Inflammatory macrophage treated with lipopolysaccharide for 4 hours (primary cell): ENCODE data around the gene ID2.

Experiments used
- DNase-seq: peaks from one replicate; pipeline ENCODE4 v3.0.0-alpha.2; 2020

ID2 gene

DNA sequence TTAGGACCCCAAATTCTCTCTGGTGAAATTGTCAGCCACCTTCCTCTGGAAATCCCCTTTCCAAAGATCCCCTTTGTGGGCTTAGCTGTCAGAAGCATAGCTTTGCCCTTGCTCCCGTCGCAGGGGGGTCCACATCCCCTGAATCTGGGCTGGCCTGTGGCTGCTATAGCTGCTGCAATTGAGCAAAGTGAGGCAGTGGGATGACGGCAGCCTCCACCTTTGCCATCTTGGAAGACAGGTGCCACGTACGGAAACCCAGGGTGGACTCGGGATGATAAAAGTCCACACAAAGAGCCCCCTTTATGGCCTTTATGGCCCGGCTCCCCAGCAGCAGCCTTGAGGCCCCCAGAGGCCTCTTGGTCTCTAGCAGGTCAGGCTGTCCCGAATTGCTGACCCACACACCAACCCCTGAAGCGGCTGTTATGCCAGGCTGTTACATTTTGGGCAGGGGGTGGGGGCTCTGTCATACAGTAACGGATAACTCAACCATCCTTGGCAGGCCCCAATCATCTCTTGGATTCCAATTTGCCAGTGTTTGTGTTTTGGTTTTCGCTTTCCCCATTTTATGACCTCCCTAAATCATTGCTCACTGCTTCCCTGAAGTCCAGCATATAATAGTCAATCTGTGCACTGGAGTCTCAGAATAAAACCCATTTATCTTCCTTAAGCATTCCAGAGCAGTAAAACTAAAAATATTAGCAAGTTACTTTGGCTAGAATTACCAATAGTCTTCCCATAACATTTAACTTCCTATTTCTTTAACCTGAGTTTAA, 33.2 kb upstream of the ID2 start:
- DNase-seq, result no peak

DNA sequence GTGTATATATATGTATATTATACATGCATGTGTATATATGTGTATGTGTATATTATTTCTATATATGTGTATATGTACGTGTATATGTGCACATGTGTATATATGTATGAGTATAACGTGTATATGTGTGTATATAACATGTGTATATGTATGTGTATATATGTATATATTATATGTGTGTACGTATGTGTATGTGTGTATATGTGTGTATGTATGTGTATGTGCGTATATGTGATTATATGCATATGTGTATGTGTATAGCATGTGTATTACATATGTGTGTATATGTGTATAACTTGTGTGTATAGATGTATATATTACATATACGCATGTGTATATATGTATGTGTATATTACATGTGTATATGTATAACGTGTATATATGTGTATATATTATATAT, 32.1 kb upstream of the ID2 start:
- DNase-seq, result no peak

DNA sequence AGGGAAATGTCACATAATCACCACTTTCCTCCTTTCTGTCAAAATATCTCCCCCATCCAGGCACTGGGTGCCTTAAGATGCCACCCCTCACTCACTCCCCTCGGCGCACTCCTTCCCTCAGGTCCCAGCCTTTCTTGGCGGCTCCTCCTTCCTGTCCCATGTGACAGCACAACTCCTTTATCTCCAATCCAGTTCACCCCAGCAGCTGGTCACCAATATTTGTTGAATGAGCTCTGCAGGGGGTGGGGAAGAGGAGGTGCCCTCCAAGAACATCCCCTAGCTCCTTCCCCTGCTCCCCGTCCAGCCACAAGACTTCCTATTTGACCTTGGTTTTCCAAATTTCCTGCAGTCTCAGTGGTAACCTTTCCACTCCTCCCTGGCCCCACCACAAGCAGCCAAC, 31.6 kb upstream of the ID2 start:
- no peak for DNase-seq

DNA sequence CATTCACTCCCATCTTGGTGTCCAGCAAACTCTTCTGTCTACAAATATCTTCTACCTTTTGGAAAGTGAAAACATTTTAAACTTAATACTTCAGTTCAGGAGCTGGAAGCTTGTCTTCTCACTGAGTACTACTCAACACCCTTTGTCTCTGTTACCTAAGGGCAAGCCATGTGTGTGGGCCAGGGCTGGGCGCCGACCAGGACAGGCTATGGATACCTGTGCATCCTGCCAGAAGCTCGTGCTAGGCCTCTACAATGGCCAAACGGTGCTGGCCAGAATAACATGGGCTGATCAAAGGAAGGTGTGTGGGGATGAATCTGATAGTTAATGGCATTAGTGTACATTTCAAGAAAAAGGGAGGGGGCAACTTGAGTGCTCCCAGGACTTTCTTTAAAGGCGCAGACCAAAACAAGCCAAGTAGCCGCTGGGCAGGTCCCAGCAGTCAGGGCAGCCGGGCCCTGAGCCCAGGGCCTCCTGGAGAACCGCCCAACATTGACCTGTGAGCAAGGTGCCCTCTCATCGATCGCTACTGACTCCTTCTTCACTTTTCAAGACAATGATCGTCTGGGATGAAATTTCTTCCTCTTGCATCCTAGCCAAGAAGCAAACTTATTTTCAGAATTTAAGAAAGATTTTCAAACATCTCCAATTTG, 29.0 kb upstream of the ID2 start:
- DNase-seq, result no peak

DNA sequence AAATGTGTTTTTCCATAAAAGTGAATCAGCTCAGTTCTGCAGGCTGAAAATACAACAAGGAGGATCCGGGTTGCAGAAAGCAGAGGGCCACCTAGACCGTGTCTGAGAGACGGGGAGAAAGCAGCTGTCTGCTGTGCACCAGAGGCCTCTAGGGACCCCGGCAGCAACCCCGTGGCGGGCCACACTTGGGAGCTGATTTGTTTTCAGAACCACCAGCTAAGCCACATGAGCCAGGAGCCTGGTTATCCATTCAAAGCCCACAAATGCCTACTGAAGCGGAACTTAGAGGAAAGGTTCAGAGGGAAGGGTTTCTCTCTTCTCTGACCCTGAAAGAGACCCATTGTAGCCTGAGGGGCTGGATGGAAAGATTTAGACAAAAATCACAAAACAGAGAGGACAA, 28.4 kb upstream of the ID2 start:
- no peak for DNase-seq

DNA sequence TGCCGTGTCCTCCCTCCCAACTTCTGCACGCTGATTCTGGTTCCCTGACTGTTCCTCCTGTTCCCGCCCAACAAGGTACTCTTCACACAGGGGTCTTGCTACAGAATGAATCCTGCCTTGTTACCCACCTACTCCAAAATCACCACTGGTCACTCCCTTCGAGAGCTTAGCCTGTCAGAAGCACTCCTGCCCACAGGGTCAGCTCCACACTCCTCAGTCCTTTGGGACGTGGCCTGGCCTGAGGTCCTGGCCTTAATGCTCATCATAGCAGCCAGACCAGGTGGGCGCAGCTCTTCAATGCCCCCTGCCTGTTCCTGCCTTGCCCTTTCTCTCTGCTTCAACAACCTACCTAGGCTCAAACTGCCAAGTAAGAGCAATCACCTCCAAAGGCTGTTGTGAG, 27.8 kb upstream of the ID2 start:
- DNase-seq, result no peak

DNA sequence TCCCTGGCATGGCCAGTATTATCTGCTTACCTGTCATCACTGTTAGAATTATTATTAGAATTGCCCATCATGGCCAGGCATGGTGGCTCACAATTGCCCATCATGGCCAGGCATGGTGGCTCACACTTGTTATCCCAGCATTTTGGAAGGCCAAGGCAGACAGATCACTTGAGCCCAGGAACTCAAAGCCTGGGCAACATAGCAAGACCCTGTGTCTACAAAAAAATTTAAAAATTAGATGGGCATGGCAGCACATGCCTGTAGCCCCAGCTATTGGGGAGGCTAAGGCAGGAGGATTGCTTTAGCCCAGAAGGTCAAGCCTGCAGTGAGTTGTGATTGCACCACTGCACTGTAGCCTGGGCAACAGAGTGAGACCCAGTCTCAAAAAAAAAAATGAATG, 27.4 kb upstream of the ID2 start:
- no peak for DNase-seq

DNA sequence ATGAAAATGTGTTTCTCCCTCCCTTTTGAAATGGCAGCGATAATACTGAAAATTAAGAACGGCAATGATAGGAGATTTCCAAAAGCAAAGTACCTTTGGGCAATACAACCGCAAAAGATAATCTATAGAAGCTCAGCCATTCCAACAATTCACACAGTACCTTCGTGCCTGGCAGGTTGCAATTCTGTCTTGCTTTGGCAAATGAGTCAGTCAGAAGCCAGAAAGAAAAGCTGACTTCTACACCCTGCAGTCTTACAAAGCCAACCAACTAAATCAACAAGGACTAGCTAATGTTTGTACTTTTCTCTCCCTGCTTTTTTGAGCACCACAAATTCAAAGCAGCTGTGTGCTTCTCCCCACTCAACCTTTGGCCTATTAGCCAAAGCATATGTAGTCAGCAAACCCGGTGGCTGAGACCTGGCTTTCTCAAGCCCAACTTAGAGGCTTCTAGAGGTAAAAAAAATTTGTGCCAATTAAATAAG, 25.7 kb upstream of the ID2 start:
- no peak for DNase-seq

DNA sequence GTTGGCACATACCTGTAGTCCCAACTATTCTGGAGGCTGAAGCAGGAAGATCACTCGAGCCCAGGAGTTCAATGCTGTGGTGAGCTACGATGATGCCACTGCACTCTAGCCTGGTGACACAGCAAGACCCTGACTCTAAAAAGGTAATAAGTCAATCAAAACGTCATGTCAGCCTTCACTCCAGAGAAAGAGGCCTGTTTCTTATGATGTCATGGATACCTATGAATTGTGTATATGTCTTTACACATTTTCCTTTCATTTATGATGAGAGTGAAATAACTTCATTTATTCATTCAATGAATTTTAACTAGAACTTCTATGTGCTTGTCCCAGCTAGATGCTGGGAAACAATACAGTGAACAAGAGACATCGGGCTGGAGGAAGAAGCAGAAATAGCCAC, 25.0 kb upstream of the ID2 start:
- no peak for DNase-seq

DNA sequence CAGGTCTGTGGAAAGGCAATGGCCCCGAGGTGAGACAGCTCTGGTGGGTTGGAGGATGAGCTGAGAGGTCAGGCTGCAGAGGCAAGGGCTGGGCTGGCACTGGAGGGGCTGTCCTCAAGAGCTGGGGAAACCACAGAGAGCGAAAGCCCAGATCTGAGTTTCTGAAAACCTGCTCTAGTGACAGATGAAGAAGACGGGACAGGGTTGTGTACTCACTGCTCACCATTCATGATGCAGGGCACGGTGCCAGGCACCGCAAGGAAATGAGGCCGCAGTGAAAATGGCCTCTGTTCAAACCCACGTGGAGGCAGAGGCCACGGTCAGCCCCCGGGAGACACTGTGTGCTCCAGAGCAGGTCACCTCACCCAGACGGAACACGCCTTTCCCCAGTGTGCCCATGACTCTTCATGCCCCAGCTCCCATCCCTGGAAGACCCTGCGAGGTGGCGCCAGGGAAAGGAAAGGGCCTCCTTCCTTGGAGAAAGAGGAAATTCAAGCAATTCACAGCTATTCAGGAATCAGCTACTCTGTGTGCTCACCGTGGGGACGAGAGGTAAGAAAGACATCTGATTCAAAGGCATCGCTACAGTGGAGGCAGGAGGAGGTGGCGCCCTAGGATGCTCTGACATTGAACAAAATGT, 24.3 kb upstream of the ID2 start:
- DNase-seq, result no peak

DNA sequence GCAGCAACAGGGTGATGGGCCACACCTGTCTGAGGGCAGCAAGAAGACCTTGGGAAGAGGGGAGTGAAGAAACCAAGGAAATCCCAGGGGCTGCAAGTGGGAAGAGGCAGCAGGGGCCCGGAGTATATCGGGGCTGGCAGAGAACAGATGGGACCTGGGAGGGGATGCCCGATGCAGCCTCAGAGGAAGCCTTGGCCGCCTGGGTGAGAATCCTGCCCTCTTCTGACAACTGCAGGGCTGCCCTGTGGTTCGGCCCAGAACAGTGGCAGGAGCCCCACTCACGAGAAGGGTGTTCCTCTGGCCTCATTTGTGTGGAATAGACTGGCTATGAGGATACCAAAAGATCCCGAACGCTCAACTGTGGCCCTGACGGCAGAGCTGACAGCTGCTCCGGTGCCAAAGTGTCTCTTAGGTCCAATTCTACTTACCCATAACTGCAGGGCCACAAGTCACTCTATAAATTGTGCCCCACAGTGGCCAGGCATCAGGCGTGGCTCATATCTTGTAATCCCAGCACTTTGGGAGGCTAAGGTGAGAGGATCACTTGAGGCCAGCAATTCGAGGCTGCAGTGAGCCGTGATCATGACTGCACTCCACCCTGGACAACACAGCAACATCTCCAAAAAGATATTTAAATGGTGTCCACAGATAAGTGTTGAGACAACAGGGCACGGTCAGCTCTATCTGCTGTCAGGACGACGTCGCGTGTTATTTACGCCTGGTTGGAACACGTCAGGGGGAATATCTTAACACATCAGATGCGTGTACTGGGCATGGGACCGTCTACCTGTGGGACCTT, 23.6 kb upstream of the ID2 start:
- DNase-seq, result no peak

DNA sequence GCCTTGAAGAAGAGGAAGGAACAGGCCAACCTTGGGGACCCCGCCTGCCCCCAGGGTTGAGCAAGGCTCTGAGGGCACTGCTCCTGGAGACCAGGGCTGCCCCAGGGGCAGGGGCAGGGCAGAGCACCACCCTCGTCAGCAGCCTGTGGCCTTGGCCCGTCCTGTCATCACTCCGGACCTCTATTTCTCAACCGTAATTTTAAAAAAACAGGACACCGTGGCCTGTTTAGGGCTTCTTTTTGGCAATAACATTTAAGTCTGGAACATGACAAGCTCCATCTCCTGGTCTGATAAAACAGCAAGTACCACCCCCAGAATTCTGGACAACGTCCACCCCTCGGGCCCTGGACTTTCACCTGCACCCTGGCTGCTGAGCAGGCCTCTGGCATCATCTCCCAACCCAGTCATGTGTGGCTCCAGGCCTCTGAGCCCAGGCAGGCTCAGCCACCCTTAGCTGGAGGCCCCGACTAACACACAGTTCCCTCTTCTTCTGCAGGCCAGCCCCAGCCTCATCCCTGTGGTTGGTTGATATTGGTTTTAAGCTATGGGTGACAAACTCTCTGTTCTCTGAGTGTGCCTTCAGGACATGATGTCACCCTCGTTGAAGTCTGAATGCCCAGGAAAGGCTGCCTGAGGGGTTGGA, 22.6 kb upstream of the ID2 start:
- DNase-seq, result peak; percentile 19

DNA sequence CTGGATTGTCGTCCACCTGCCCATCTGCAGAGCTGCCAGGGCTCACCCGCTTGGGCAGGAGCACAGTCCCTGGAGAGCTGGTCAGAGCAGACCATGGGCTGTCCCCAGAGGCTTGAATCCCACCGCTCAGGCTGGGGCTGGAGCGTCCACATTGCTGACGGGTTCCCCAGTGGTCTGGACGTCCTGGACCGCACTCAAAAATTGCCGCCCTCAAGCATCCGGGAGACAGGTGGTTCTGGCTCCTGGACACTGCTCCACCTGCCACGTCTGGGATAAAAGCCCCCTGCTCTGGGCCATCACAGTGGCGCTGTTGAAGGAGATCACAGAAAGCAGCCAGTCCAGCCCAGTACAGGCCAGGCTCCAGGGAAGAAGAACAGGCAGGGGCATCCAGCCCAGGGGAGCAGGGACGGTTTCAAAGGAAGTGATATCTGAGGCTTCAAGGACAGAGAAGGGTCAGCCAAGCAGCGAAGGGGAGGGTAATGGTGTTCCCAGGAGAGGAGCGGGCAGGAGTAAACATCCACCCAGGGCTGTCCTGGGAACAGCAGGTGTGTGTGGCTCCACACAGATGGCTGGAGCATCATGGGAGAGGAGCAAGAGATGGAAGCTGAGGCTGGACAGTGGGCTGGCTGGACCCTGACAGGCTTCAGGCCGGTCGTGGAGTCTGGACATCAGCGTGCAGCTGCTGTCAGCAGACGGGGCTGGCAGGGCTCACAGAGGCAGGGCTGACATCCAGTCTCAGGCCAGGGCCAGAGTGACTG, 21.9 kb upstream of the ID2 start:
- DNase-seq, result no peak

DNA sequence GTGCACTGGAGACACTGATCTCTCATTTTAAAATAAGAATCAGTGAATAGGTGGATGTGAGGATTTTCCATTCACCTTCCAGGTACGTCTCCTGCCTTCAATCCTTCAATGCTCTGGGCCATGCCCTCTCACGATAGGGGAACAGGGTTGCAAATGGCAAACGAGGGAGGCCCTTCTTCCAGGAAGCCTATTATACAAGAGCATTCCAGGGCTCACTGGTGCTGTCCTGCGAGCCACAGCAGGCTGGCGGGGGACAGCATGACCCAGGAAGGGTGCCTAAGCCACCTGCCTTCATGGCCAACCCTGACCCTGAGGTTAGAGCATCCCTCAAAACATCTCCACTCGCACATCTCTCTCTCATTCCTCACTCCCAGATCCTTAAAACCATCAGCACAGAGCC, 20.6 kb upstream of the ID2 start:
- DNase-seq, result no peak

DNA sequence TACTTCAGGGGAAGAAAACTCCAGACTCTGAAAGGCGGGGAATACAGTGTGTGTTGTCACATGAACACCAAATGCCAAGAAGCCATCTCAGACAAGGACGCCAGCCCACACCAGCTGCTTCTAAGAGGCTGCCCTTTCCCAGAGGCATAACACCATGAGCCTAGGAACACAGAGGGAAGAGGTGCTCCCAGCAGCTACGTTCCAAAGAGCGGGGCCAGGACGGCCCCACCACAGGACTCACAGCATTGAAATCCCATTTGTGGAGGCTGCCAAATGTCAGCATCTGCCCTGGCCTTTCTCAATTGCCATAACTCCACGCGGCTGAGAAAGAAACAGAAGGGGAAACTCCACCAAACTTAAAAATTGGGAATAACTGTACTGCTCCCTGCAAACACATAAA, 20.1 kb upstream of the ID2 start:
- no peak for DNase-seq

DNA sequence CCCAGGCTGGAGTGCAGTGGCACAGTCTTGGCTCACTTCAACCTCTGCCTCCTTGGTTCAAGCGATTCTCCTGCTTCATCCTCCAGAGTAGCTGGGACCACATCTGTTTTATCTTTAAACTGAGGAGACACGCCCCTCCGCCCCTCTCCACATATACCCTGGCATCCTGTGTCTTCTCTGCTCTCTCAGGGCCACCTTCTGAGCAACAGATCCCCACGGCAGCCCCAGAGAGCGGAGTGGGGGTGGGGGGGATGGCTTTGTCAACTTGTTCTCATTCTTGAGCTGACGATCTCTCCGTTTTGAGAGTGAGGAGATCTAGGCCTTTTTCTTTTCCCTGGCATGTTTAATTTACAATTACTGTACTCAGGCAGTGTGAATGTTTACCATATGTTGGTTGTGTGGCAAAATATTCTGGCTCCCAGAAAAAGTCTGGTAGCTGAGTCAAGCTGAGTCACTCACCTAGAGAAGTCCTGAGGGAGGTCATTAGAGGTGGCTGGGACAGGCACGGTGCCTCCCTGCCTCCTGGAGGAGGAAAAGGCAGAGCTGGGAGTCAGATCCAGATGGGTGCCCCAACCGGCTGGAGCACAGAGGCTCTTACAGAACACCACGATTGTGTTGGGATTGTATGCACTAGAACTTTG, 19.5 kb upstream of the ID2 start:
- DNase-seq, result no peak

DNA sequence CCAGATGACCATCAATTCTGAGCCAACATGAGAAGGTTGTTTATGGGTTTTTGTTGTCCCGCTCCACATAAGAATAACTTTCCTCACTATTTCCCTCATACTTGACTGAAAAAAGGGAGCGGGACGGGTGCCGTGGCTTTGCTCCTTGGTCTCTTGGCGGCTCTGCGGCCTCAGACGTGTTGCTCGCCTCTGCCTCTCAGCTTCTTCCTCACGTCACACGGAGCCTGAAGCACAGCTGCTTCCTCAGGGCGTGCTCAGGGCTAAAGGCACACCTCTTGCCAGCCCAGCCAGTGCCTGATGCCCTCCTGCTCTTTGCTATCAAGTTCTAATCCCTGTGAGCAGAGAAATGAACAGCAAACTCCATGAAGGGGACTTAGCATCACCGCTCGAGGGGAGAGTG, 17.9 kb upstream of the ID2 start:
- no peak for DNase-seq

DNA sequence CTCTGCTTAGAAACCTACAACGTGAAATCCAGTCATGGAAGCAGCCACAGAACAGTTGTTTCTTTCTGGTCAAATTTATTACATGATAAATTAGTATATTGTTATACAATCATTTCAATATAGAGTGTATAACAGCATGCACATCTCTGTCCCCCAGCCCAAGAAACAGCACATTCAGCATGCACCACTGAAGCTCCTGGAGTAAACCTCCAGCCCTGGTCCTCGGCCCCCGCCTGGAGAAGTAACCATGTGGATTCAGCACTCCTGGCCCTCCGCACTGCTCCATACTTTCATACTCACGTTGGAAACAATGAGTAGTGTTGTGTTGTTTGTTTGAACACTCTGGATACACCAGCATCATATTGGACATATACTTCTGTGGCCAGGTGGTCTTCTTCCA, 15.3 kb upstream of the ID2 start:
- DNase-seq, result no peak

DNA sequence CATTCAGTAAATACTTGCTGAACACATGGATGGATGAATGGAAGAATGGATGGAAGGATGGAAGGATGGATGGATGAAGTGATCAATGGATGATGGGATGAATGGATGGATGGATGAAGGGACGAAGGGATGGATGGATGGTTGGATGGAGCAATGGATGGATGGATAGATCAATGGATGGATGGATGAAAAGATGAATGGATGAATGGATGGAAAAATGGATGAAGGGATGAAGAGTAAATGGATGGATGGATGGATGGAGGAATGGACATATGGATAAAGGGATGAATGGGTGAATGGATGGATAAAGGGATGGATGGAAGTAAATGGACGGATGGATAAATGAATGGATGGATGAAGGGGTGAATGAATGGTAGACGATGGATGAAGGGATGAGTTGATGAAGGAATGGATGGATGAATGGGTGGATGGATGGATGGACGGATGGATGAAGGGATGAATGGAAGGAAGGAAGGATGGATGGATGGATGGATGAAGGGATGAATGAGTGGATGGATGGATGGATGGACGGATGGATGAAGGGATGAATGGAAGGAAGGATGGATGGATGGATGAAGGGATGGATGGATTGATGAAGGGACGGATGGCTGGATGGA, 13.9 kb upstream of the ID2 start:
- no peak for DNase-seq

DNA sequence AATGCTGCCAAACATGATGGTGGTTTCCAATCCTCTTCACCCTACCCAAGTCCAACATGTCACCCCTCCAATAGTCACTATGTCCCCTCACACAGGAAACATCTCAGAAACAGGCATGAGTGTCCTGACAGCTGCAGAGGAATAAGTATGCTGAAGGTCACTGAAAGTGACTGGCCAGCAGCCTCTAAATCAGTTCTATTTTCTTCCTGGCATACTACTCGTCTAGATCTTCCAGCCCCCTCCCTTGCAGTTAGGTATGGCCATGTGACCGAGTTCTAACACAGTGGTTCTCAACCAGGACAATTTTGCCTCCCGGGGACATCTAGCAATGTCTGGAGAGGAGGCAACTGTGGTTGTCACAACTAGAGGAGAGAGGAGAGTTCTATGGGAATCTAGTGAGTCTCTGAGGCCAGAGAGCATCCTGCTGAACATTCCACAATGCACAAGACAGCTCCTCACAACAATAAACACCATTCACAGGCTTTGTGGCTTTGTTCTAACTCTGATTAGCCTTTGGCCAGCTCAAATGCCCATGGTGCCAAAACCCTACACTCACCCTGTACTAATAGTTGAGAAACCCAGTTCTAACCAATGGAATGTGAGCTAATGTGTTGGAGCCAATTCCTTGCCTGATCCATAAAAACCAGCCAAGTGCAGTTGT, 12.6 kb upstream of the ID2 start:
- DNase-seq, result no peak

DNA sequence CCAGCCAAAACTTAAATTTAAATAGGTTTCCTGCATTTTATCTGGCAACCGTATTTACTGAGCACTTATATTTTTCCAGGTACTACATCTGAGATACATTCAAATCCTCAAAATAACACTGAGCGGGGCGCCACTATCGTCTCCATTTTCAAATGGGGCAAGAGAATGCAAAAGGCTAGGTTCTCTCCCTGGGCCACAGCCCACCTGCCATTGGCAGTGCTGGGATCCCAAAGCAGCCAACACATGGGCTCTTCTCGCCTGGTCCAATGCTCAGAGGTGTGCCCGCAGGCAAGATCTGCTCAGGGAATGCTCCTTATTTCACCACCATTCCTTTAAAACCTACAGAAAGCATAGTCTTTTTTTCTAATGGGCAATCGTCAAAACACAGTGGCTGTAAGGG, 11.3 kb upstream of the ID2 start:
- DNase-seq, result no peak
